ENCODE data around the gene ACACB.
A peak's percentile ranks its signal among the peaks of the same experiment; 100 is the strongest.

ACACB gene

GRCh38 chr12:109255377-109255776 lies 139.0 kb downstream of the ACACB start:
- no peak for DNase-seq (ENCODE audit: low read depth in 2 of 2)

GRCh38 chr12:109256011-109256410 lies 139.6 kb downstream of the ACACB start:
- DNase-seq (ENCODE audit: low read depth in 2 of 2), result no peak

- no peak for DNase-seq (ENCODE audit: low read depth in 2 of 2)
These were observed 141.8 kb downstream of the ACACB start for GRCh38 chr12:109258201-109258600.

- DNase-seq (ENCODE audit: low read depth in 2 of 2), result no peak
These were observed 142.5 kb downstream of the ACACB start for GRCh38 chr12:109258607-109259544.

GRCh38 chr12:109259545-109259895 lies 143.1 kb downstream of the ACACB start:
- DNase-seq (ENCODE audit: low read depth in 2 of 2), result no peak

GRCh38 chr12:109261087-109261486 lies 144.7 kb downstream of the ACACB start:
- DNase-seq (ENCODE audit: low read depth in 2 of 2), result no peak

GRCh38 chr12:109261939-109262338 lies 145.6 kb downstream of the ACACB start:
- DNase-seq (ENCODE audit: low read depth in 2 of 2), result no peak

GRCh38 chr12:109263439-109263838 lies 147.1 kb downstream of the ACACB start:
- no peak for DNase-seq (ENCODE audit: low read depth in 2 of 2)

GRCh38 chr12:109264095-109264942 lies 147.9 kb downstream of the ACACB start:
- DNase-seq (ENCODE audit: low read depth in 2 of 2), result peak; percentile 16 to 32

- no peak for DNase-seq (ENCODE audit: low read depth in 2 of 2)
These were observed 148.7 kb downstream of the ACACB start for GRCh38 chr12:109264943-109265650.

GRCh38 chr12:109266106-109266879 lies 149.9 kb downstream of the ACACB start:
- DNase-seq (ENCODE audit: low read depth in 2 of 2), result no peak

- no peak for DNase-seq (ENCODE audit: low read depth in 2 of 2)
These were observed 151.0 kb downstream of the ACACB start for GRCh38 chr12:109267361-109267760.

- no peak for DNase-seq (ENCODE audit: low read depth in 2 of 2)
These were observed 152.5 kb downstream of the ACACB start for GRCh38 chr12:109268896-109269295.

GRCh38 chr12:109269428-109269827 lies 153.0 kb downstream of the ACACB start:
- no peak for DNase-seq (ENCODE audit: low read depth in 2 of 2)

- no peak for DNase-seq (ENCODE audit: low read depth in 2 of 2)
These were observed 154.1 kb downstream of the ACACB start for GRCh38 chr12:109270494-109270893.

GRCh38 chr12:109271418-109271817 lies 155.0 kb downstream of the ACACB start:
- no peak for DNase-seq (ENCODE audit: low read depth in 2 of 2)

- DNase-seq (ENCODE audit: low read depth in 2 of 2), result no peak
These were observed 157.0 kb downstream of the ACACB start for GRCh38 chr12:109273354-109273753.

- no peak for DNase-seq (ENCODE audit: low read depth in 2 of 2)
These were observed 158.0 kb downstream of the ACACB start for GRCh38 chr12:109274381-109274780.

- DNase-seq (ENCODE audit: low read depth in 2 of 2), result no peak
These were observed 158.8 kb downstream of the ACACB start for GRCh38 chr12:109275173-109275572.

GRCh38 chr12:109276160-109276559 lies 159.8 kb downstream of the ACACB start:
- no peak for DNase-seq (ENCODE audit: low read depth in 2 of 2)

GRCh38 chr12:109277255-109277898 lies 161.0 kb downstream of the ACACB start:
- DNase-seq (ENCODE audit: low read depth in 2 of 2), result no peak

Measured in stimulated activated CD8-positive, alpha-beta memory T cell treated with anti-CD3 and anti-CD28 coated beads, Interleukin-15, amount 100 ng/mL, for 48 hours (primary cell).